Measurements from ENCODE around the gene SND1.

Gene SND1

GRCh38 chr7:127732306-127732705 lies 80.3 kb downstream of the SND1 start:
- no peak for DNase-seq

GRCh38 chr7:127733986-127734385 lies 82.0 kb downstream of the SND1 start:
- DNase-seq: no peak

GRCh38 chr7:127736511-127736910 lies 84.5 kb downstream of the SND1 start:
- no peak for DNase-seq

GRCh38 chr7:127738859-127739258 lies 86.9 kb downstream of the SND1 start:
- DNase-seq: no peak

GRCh38 chr7:127741764-127742375 lies 89.9 kb downstream of the SND1 start:
- DNase-seq: no peak

- DNase-seq: no peak
Measured at GRCh38 chr7:127745445-127745844, 93.5 kb downstream of the SND1 start.

- no peak for DNase-seq
Measured at GRCh38 chr7:127751062-127751461, 99.1 kb downstream of the SND1 start.

GRCh38 chr7:127751490-127752448 lies 99.8 kb downstream of the SND1 start:
- DNase-seq: no peak

GRCh38 chr7:127752829-127753228 lies 100.8 kb downstream of the SND1 start:
- DNase-seq: no peak

- no peak for DNase-seq
Measured at GRCh38 chr7:127754457-127754856, 102.5 kb downstream of the SND1 start.

GRCh38 chr7:127755521-127755920 lies 103.5 kb downstream of the SND1 start:
- DNase-seq: no peak

- no peak for DNase-seq
Measured at GRCh38 chr7:127755965-127756364, 104.0 kb downstream of the SND1 start.

- DNase-seq: no peak
Measured at GRCh38 chr7:127758105-127758504, 106.1 kb downstream of the SND1 start.

- no peak for DNase-seq
Measured at GRCh38 chr7:127758845-127759244, 106.9 kb downstream of the SND1 start.

- no peak for DNase-seq
Measured at GRCh38 chr7:127759945-127760421, 108.0 kb downstream of the SND1 start.

GRCh38 chr7:127760436-127761031 lies 108.5 kb downstream of the SND1 start:
- no peak for DNase-seq

GRCh38 chr7:127761196-127761595 lies 109.2 kb downstream of the SND1 start:
- DNase-seq: no peak

- no peak for DNase-seq
Measured at GRCh38 chr7:127764681-127765080, 112.7 kb downstream of the SND1 start.

GRCh38 chr7:127765150-127765549 lies 113.2 kb downstream of the SND1 start:
- no peak for DNase-seq

- DNase-seq: no peak
Measured at GRCh38 chr7:127766831-127767459, 115.0 kb downstream of the SND1 start.

- no peak for DNase-seq
Measured at GRCh38 chr7:127768241-127768640, 116.2 kb downstream of the SND1 start.

GRCh38 chr7:127769137-127769536 lies 117.1 kb downstream of the SND1 start:
- DNase-seq: no peak

Data from effector CD8-positive, alpha-beta T cell (primary cell).